Neural crest cell (in vitro differentiated cells): ENCODE measurements around the gene SCRN1. TPM values are rescaled to one million over a fixed set of nuclear protein-coding genes. Genes with fewer than 3 reads are reported as not detected.

Source experiments
- DNase-seq: peaks from one replicate; pipeline ENCODE4 v3.0.0; 2021; ENCODE audit warnings: low read depth, mixed read lengths, low spot score
- H3K27ac Mint-ChIP-seq: one replicate; pipeline ENCODE4 v1.8.0; 2021; ENCODE audit warnings: mild to moderate bottlenecking, mixed read lengths; ENCODE audit not compliant: unreplicated experiment
- H3K27me3 Mint-ChIP-seq: 2 replicates; pipeline ENCODE4 v1.8.0; 2021; ENCODE audit warnings: low read depth, mild to moderate bottlenecking, mixed read lengths
- H3K36me3 Mint-ChIP-seq: 2 replicates; pipeline ENCODE4 v1.8.0; 2021; ENCODE audit warnings: low read depth, mild to moderate bottlenecking, mixed read lengths
- H3K4me1 Mint-ChIP-seq: 2 replicates; pipeline ENCODE4 v1.8.0; 2021; ENCODE audit warnings: mixed read lengths
- H3K4me3 Mint-ChIP-seq: one replicate; pipeline ENCODE4 v1.8.0; 2021; ENCODE audit warnings: mild to moderate bottlenecking, mixed read lengths
- H3K9me3 Mint-ChIP-seq: 2 replicates; pipeline ENCODE4 v1.8.0; 2021; ENCODE audit warnings: mixed read lengths
- CTCF ChIP-seq: fragments of 200-600 bp; sonication (generic); conservative IDR thresholded peaks from 2 replicates; pipeline ENCODE4 v1.5.0; 2021; ENCODE audit warnings: antibody characterized with exemption, mild to moderate bottlenecking
- total RNA-seq: library from RNA; stranded (reverse); gene quantifications from 2 replicates; pipeline ENCODE4 v1.2.1, GENCODE V29; 2021

Gene SCRN1
- total RNA-seq, 1 donor from 2014 or later = 76.8 TPM

- no peak for DNase-seq
- peak overlapping the region; percentile 96 for H3K4me3 Mint-ChIP-seq
- H3K27ac Mint-ChIP-seq = peak overlapping the region; percentile 24
- TF ChIP-seq CTCF = no peak
- H3K27me3 Mint-ChIP-seq = no peaks in the 10 kb centered on the region
- H3K9me3 Mint-ChIP-seq = no peaks in the 10 kb centered on the region
- peaks cover 45% of the 10 kb centered on the region for H3K4me1 Mint-ChIP-seq
- no peaks in the 10 kb centered on the region for H3K36me3 Mint-ChIP-seq
These were observed 37.5 kb upstream of the SCRN1 start for GRCh38 chr7:30027065-30027456.

DNA sequence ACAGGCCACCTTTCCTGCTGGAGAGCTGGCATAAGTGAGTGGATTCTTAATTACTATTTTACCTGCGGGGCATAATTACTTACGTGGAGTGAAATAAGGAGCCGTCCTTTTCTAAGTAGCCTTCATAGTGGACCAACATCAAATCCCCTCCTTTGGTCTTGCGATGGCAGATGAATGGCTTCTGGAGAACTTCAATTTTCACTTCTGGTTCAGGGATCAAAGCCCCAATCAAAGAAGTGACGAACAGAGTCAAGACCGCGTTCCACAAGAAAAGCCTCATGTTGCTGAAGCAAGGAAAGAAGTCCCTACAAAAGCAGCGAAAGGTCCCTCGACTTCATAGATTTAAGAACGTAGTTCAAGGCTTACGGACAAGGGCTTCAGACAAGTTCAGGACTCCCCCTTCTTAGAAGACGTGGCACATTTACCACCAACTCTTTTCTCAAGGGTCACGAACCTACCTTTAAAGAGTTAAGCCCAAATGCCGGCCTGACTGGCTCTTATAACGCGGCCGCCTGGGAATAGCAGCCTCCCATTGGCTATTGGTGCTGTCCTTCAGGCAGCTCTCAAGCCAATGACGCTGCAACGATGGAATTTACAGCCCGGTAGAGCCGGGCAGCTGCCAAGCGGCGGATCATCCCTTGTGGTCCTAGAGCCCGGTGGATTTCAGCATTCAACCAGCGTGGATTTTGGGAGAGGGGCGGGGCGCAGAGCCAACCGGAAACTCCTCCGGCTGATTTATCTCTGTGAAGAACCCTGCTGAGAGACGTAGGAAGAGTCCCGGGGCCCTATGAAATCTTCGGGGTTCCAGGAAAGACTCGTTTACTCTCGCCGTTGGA lies 36.8 kb upstream of the SCRN1 start, which contains the start of gene FKBP14:
Gene FKBP14 (minus strand): TSS at position 474 of the 836 bp plus-strand sequence. CDS start 194 bp downstream, at position 280.
- Mint-ChIP-seq H3K27me3 (no peaks in the 10 kb centered on the region), H3K27ac (peak within 1 kb of the TSS; percentile 95), H3K4me1 (peaks cover 45% of the 10 kb centered on the region), H3K4me3 (peak within 1 kb of the TSS; percentile 96), H3K9me3 (no peaks in the 10 kb centered on the region), H3K36me3 (no peaks in the 10 kb centered on the region)
- TF ChIP-seq CTCF = no peak
- DNase-seq = peak; percentile 86

DNA sequence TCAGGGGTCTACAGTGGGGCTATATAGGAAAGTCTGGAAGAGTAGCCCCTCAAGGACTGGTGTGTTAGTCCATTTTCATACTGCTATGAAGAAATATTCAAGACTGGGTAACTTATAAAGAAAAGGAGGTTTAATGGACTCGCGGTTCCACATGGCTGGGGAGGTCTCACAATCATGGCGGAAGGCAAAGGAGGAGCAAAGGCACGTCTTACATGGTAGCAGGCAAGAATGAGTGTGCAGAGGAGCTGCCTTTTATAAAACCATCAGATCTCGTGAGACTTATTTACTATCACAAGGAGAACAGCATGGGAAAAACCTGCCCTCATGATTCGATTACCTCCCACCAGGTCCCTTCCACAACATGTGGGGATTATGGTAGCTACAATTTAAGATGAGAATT lies 33.9 kb upstream of the SCRN1 start:
- TF ChIP-seq CTCF = no peak
- Mint-ChIP-seq H3K4me1 (peaks cover 45% of the 10 kb centered on the region), H3K9me3 (no peaks in the 10 kb centered on the region), H3K4me3 (peak overlapping the region; percentile 75), H3K27ac (no peak overlapping the region), H3K27me3 (no peaks in the 10 kb centered on the region), H3K36me3 (no peaks in the 10 kb centered on the region)
- DNase-seq = no peak

DNA sequence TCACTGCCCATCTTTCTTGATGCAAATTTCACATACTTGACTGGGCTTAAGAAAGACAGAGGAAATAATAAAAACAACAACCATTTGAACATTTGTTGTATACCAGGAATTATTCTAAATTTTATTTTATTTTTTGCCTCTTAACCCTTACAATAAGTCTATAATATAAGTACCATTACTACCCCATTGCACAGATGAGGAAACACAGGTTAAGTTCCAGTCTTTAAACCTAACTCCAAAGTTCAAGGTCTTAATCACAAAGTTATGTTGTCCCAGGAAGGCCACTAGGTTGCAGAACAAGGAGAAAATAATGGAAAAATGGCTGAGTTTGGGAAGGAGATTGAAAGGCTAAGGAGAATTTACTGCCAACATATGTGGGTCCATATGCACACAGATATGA lies 33.4 kb upstream of the SCRN1 start:
- H3K27ac Mint-ChIP-seq = no peak overlapping the region
- no peaks in the 10 kb centered on the region for H3K36me3 Mint-ChIP-seq
- DNase-seq = no peak
- H3K27me3 Mint-ChIP-seq = no peaks in the 10 kb centered on the region
- H3K9me3 Mint-ChIP-seq = no peaks in the 10 kb centered on the region
- TF ChIP-seq CTCF = no peak
- peak overlapping the region; percentile 75 for H3K4me3 Mint-ChIP-seq
- H3K4me1 Mint-ChIP-seq = peaks cover 45% of the 10 kb centered on the region

DNA sequence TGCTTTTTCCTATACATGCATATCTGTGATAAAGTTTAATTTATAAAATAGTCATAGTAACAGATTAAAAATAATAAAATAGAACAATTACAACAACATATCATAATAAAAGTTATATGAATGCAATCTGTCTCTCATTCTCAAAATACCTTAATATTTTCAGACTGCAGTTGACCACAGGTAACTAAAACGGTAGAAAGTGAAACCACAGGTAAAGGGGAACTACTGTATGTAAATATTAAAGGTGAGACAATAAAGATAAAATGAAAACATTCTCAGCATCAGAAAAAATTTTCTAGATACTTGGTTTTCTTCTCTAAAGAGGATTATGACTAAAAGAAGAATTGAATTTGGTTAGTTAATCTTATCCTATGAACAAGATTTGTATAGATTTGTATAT lies 30.9 kb upstream of the SCRN1 start:
- Mint-ChIP-seq H3K9me3 (no peaks in the 10 kb centered on the region), H3K4me1 (peaks cover 22% of the 10 kb centered on the region), H3K27ac (no peak overlapping the region), H3K36me3 (no peaks in the 10 kb centered on the region), H3K4me3 (no peak overlapping the region), H3K27me3 (no peaks in the 10 kb centered on the region)
- TF ChIP-seq CTCF = no peak
- DNase-seq = no peak
